Measurements from ENCODE around the gene TXNDC11. TPM values are rescaled to one million over a fixed set of nuclear protein-coding genes. Genes with fewer than 3 reads are reported as not detected.

TXNDC11 gene
- total and polyA plus RNA-seq, 2 experiments from 2014 or later = 6.8 to 12.0 TPM

DNA sequence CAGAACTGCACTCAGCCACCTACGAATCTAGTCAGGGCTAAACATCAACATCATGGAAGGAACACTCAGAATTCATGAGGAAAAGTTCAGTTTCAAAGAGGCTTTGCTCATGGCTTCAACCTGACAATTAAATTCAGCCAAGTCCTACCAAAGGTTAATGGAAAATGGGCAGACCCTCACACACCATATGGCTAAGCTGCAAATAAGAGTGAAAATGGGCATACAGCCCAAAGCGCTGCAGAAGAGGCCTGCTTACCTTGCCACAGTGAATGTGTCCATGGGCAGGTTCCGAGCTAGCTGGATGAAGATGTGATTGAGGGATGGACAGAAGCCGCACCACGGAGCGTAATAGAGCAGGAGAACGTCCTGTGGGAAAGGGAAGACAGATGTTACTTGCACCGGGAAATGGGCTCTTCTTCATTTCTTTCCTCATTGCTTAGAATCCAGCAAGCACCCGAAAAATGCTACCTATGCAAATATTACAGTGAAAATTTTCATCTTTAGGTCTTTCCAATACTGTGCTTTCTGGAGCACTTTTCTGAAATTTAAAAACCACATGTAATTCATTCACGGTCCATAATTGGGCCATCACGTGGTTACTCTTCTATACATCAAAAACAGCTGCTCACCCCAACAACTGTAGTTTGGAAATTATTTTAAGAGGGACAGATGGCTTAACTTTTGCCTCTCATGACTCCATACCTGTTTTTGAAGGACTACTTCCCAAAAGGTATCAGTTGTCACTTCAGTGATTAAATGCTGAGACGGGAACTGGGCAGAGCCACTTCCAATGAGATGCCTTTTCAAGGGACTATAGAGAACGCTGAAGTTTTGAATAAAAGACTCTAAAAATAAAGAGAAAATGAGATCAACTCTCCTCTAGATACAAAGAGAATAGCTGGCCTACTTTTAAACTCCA is 54.8 kb downstream of the TXNDC11 start (continued):
- TF ChIP-seq, protein P1, sequence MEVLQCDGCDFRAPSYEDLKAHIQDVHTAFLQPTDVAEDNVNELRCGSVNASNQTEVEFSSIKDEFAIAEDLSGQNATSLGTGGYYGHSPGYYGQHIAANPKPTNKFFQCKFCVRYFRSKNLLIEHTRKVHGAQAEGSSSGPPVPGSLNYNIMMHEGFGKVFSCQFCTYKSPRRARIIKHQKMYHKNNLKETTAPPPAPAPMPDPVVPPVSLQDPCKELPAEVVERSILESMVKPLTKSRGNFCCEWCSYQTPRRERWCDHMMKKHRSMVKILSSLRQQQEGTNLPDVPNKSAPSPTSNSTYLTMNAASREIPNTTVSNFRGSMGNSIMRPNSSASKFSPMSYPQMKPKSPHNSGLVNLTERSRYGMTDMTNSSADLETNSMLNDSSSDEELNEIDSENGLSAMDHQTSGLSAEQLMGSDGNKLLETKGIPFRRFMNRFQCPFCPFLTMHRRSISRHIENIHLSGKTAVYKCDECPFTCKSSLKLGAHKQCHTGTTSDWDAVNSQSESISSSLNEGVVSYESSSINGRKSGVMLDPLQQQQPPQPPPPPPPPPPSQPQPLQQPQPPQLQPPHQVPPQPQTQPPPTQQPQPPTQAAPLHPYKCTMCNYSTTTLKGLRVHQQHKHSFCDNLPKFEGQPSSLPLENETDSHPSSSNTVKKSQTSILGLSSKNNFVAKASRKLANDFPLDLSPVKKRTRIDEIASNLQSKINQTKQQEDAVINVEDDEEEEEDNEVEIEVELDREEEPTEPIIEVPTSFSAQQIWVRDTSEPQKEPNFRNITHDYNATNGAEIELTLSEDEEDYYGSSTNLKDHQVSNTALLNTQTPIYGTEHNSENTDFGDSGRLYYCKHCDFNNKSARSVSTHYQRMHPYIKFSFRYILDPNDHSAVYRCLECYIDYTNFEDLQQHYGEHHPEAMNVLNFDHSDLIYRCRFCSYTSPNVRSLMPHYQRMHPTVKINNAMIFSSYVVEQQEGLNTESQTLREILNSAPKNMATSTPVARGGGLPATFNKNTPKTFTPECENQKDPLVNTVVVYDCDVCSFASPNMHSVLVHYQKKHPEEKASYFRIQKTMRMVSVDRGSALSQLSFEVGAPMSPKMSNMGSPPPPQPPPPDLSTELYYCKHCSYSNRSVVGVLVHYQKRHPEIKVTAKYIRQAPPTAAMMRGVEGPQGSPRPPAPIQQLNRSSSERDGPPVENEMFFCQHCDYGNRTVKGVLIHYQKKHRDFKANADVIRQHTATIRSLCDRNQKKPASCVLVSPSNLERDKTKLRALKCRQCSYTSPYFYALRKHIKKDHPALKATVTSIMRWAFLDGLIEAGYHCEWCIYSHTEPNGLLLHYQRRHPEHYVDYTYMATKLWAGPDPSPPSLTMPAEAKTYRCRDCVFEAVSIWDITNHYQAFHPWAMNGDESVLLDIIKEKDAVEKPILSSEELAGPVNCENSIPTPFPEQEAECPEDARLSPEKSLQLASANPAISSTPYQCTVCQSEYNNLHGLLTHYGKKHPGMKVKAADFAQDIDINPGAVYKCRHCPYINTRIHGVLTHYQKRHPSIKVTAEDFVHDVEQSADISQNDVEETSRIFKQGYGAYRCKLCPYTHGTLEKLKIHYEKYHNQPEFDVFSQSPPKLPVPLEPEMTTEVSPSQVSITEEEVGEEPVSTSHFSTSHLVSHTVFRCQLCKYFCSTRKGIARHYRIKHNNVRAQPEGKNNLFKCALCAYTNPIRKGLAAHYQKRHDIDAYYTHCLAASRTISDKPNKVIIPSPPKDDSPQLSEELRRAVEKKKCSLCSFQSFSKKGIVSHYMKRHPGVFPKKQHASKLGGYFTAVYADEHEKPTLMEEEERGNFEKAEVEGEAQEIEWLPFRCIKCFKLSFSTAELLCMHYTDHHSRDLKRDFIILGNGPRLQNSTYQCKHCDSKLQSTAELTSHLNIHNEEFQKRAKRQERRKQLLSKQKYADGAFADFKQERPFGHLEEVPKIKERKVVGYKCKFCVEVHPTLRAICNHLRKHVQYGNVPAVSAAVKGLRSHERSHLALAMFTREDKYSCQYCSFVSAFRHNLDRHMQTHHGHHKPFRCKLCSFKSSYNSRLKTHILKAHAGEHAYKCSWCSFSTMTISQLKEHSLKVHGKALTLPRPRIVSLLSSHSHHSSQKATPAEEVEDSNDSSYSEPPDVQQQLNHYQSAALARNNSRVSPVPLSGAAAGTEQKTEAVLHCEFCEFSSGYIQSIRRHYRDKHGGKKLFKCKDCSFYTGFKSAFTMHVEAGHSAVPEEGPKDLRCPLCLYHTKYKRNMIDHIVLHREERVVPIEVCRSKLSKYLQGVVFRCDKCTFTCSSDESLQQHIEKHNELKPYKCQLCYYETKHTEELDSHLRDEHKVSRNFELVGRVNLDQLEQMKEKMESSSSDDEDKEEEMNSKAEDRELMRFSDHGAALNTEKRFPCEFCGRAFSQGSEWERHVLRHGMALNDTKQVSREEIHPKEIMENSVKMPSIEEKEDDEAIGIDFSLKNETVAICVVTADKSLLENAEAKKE (CRISPR knock-in tag; IDR thresholded peaks at IDR 0.05) = no peak
- TF ChIP-seq ZNF114 (CRISPR knock-in tag; IDR thresholded peaks at IDR 0.05) (no peak), CREB1 (CRISPR knock-in tag; IDR thresholded peaks at IDR 0.05; ENCODE audit: low read depth) (no peak), JUNB (IDR thresholded peaks at IDR 0.05; ENCODE audit: unreplicated experiment) (no peak), EZH2 (IDR thresholded peaks at IDR 0.05; ENCODE audit: low read depth, unreplicated experiment) (no peak)
- TF ChIP-seq, protein P2, sequence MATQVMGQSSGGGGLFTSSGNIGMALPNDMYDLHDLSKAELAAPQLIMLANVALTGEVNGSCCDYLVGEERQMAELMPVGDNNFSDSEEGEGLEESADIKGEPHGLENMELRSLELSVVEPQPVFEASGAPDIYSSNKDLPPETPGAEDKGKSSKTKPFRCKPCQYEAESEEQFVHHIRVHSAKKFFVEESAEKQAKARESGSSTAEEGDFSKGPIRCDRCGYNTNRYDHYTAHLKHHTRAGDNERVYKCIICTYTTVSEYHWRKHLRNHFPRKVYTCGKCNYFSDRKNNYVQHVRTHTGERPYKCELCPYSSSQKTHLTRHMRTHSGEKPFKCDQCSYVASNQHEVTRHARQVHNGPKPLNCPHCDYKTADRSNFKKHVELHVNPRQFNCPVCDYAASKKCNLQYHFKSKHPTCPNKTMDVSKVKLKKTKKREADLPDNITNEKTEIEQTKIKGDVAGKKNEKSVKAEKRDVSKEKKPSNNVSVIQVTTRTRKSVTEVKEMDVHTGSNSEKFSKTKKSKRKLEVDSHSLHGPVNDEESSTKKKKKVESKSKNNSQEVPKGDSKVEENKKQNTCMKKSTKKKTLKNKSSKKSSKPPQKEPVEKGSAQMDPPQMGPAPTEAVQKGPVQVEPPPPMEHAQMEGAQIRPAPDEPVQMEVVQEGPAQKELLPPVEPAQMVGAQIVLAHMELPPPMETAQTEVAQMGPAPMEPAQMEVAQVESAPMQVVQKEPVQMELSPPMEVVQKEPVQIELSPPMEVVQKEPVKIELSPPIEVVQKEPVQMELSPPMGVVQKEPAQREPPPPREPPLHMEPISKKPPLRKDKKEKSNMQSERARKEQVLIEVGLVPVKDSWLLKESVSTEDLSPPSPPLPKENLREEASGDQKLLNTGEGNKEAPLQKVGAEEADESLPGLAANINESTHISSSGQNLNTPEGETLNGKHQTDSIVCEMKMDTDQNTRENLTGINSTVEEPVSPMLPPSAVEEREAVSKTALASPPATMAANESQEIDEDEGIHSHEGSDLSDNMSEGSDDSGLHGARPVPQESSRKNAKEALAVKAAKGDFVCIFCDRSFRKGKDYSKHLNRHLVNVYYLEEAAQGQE (IDR thresholded peaks at IDR 0.05; ENCODE audit: unreplicated experiment) = no peak
